H1 (cell line): ENCODE measurements around the gene TBC1D20. TPM values are rescaled to one million over a fixed set of nuclear protein-coding genes. Genes with fewer than 3 reads are reported as not detected.

ENCODE experiments used
- POLR2AphosphoS5 ChIP-seq: IDR thresholded peaks from 2 replicates; pipeline ENCODE4 v1.6.1; 2011; ENCODE audit warnings: low read depth, low read length
- SP4 ChIP-seq: IDR thresholded peaks from 2 replicates; pipeline ENCODE4 v1.6.1; 2012; ENCODE audit warnings: low read length, inconsistent platforms
- polyA plus RNA-seq, 7 experiments: library from polyadenylated mRNA; depleted of rRNA in 3 of 7; stranded (reverse) in 5 of 7; unstranded in 2 of 7; fragments of >200 nt in 5 of 7; fragments of 200-250 nt in 2 of 7; gene quantifications; 1 replicate in 5 of 7; 2 replicates in 1 of 7; 4 replicates in 1 of 7; pipeline versions ENCODE4 v1.2.1 to v1.2.3, GENCODE V29; 2011 to 2013; ENCODE audit warnings: missing spikeins in 2 of 7, mixed read lengths in 2 of 7
- total RNA-seq: library from RNA; stranded (reverse); fragmentation: NEBNext Ultra II Directional; extraction: Animal tissue kit (Norgen Biotek cat#: 25700); gene quantifications from 2 replicates; pipeline ENCODE4 v1.2.1, GENCODE V29; 2021
- TF ChIP-seq, protein P1 (sequence below), 3 experiments: IDR thresholded peaks; 1 replicate in 2 of 3; 2 replicates in 1 of 3; pipeline versions ENCODE4 v1.5.1 to v1.6.1; 2011; ENCODE audit warnings: low read length in 3 of 3, mild to moderate bottlenecking in 3 of 3, inconsistent platforms in 2 of 3, low read depth in 1 of 3, moderate library complexity in 1 of 3; ENCODE audit not compliant: insufficient read depth in 1 of 3; ENCODE audit errors: control extremely low read depth in 1 of 3
- TF ChIP-seq, protein P2 (sequence below): fragments of 300-600 bp; sonication (generic); IDR thresholded peaks from 2 replicates; pipeline ENCODE4 v1.7.1; 2012; ENCODE audit warnings: low read length, moderate library complexity, mild to moderate bottlenecking, inconsistent platforms; ENCODE audit not compliant: insufficient replicate concordance
- TF ChIP-seq, protein P3 (sequence below): IDR thresholded peaks from 2 replicates; pipeline ENCODE4 v1.6.1; 2012; ENCODE audit warnings: low read length, inconsistent platforms

The TBC1D20 gene
- total and polyA plus RNA-seq, 2 of the 8 experiments (the other 6 are each of a cell fraction or from before 2014, with no cell fraction given): 14.5 to 17.1 TPM

DNA sequence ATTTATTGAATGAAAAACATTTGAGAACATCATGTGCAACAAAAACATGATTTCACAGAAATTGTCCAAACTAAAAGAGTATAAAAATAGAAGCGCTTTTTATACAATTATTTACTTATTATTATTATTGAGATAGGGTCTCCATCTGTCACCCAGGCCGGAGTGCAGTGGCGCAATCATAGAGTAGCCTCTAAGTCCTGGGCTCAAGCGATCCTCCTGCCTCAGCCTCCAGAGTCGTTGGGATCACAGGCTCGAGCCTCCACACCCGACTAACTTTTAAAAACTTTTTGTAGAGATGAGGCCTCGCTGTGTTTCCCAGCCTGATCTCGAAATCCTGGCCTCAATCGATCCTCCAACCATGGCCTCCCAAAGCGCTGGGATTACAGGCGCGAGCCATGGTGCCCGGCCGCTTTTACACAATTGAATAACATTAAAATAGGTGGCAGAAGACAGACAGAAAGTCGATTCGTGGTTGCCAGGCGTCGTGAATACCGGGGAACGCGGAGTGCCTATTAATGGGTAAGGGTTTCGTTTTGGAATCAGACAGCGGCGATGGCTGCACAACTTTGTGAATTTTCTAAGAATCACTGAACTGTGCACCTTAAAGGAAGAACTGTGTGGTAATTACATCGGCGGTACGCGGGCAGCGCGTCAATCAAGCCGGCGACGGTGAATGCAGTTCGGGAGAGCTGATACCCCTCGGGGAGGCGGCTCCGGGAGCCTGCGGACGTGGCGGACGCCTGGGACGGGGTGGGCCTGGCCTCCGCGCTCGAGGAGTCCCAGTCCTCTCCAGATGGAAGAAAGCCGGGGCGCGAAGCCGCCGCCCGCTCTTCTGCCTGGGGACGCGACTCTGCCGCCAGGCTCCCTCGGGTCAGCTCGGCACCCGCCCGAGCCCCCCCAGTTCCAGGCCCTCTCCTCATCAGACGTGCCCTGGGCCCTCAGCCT lies 807 bp downstream of the TBC1D20 start (continued):
- TF ChIP-seq, protein P1, sequence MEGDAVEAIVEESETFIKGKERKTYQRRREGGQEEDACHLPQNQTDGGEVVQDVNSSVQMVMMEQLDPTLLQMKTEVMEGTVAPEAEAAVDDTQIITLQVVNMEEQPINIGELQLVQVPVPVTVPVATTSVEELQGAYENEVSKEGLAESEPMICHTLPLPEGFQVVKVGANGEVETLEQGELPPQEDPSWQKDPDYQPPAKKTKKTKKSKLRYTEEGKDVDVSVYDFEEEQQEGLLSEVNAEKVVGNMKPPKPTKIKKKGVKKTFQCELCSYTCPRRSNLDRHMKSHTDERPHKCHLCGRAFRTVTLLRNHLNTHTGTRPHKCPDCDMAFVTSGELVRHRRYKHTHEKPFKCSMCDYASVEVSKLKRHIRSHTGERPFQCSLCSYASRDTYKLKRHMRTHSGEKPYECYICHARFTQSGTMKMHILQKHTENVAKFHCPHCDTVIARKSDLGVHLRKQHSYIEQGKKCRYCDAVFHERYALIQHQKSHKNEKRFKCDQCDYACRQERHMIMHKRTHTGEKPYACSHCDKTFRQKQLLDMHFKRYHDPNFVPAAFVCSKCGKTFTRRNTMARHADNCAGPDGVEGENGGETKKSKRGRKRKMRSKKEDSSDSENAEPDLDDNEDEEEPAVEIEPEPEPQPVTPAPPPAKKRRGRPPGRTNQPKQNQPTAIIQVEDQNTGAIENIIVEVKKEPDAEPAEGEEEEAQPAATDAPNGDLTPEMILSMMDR (IDR thresholded peaks at IDR 0.05; ENCODE audit: control extremely low read depth in 1 of 3, insufficient read depth in 1 of 3, low read depth in 1 of 3, low read length in 3 of 3): no peak
- 0 out of 2 replicates have a peak, but pooled peaks have one; percentile 2 for TF ChIP-seq POLR2AphosphoS5
- TF ChIP-seq, protein P2, sequence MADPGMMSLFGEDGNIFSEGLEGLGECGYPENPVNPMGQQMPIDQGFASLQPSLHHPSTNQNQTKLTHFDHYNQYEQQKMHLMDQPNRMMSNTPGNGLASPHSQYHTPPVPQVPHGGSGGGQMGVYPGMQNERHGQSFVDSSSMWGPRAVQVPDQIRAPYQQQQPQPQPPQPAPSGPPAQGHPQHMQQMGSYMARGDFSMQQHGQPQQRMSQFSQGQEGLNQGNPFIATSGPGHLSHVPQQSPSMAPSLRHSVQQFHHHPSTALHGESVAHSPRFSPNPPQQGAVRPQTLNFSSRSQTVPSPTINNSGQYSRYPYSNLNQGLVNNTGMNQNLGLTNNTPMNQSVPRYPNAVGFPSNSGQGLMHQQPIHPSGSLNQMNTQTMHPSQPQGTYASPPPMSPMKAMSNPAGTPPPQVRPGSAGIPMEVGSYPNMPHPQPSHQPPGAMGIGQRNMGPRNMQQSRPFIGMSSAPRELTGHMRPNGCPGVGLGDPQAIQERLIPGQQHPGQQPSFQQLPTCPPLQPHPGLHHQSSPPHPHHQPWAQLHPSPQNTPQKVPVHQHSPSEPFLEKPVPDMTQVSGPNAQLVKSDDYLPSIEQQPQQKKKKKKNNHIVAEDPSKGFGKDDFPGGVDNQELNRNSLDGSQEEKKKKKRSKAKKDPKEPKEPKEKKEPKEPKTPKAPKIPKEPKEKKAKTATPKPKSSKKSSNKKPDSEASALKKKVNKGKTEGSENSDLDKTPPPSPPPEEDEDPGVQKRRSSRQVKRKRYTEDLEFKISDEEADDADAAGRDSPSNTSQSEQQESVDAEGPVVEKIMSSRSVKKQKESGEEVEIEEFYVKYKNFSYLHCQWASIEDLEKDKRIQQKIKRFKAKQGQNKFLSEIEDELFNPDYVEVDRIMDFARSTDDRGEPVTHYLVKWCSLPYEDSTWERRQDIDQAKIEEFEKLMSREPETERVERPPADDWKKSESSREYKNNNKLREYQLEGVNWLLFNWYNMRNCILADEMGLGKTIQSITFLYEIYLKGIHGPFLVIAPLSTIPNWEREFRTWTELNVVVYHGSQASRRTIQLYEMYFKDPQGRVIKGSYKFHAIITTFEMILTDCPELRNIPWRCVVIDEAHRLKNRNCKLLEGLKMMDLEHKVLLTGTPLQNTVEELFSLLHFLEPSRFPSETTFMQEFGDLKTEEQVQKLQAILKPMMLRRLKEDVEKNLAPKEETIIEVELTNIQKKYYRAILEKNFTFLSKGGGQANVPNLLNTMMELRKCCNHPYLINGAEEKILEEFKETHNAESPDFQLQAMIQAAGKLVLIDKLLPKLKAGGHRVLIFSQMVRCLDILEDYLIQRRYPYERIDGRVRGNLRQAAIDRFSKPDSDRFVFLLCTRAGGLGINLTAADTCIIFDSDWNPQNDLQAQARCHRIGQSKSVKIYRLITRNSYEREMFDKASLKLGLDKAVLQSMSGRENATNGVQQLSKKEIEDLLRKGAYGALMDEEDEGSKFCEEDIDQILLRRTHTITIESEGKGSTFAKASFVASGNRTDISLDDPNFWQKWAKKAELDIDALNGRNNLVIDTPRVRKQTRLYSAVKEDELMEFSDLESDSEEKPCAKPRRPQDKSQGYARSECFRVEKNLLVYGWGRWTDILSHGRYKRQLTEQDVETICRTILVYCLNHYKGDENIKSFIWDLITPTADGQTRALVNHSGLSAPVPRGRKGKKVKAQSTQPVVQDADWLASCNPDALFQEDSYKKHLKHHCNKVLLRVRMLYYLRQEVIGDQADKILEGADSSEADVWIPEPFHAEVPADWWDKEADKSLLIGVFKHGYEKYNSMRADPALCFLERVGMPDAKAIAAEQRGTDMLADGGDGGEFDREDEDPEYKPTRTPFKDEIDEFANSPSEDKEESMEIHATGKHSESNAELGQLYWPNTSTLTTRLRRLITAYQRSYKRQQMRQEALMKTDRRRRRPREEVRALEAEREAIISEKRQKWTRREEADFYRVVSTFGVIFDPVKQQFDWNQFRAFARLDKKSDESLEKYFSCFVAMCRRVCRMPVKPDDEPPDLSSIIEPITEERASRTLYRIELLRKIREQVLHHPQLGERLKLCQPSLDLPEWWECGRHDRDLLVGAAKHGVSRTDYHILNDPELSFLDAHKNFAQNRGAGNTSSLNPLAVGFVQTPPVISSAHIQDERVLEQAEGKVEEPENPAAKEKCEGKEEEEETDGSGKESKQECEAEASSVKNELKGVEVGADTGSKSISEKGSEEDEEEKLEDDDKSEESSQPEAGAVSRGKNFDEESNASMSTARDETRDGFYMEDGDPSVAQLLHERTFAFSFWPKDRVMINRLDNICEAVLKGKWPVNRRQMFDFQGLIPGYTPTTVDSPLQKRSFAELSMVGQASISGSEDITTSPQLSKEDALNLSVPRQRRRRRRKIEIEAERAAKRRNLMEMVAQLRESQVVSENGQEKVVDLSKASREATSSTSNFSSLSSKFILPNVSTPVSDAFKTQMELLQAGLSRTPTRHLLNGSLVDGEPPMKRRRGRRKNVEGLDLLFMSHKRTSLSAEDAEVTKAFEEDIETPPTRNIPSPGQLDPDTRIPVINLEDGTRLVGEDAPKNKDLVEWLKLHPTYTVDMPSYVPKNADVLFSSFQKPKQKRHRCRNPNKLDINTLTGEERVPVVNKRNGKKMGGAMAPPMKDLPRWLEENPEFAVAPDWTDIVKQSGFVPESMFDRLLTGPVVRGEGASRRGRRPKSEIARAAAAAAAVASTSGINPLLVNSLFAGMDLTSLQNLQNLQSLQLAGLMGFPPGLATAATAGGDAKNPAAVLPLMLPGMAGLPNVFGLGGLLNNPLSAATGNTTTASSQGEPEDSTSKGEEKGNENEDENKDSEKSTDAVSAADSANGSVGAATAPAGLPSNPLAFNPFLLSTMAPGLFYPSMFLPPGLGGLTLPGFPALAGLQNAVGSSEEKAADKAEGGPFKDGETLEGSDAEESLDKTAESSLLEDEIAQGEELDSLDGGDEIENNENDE: no peak
- TF ChIP-seq, protein P3, sequence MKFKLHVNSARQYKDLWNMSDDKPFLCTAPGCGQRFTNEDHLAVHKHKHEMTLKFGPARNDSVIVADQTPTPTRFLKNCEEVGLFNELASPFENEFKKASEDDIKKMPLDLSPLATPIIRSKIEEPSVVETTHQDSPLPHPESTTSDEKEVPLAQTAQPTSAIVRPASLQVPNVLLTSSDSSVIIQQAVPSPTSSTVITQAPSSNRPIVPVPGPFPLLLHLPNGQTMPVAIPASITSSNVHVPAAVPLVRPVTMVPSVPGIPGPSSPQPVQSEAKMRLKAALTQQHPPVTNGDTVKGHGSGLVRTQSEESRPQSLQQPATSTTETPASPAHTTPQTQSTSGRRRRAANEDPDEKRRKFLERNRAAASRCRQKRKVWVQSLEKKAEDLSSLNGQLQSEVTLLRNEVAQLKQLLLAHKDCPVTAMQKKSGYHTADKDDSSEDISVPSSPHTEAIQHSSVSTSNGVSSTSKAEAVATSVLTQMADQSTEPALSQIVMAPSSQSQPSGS: no peak
- TF ChIP-seq SP4: no peak
